HepG2 (cell line): ENCODE data around the gene RAMP1.

Source experiments
- CHD4 ChIP-seq: fragments of 200-600 bp; sonication (generic); IDR thresholded peaks from 2 replicates; pipeline ENCODE4 v1.7.0; 2017; ENCODE audit warnings: mild to moderate bottlenecking, low read length, borderline replicate concordance
- POLR2A ChIP-seq, 2 experiments: IDR thresholded peaks; 2 replicates each; pipeline ENCODE4 v1.6.1; 2011; ENCODE audit warnings: low read depth in 2 of 2, low read length in 2 of 2, mild to moderate bottlenecking in 1 of 2, moderate library complexity in 1 of 2; ENCODE audit not compliant: insufficient read depth in 1 of 2
- POLR2AphosphoS5 ChIP-seq: IDR thresholded peaks from 2 replicates; pipeline ENCODE4 v1.6.1; 2012; ENCODE audit warnings: low read depth, low read length
- TP53 ChIP-seq: sonication (generic); formaldehyde crosslinking; conservative IDR thresholded peaks from 2 replicates; pipeline ENCODE4 v1.4.0; 2020; ENCODE audit warnings: missing genetic modification reagents
- ZNF331 ChIP-seq: sonication (generic); formaldehyde crosslinking; IDR thresholded peaks from 2 replicates; pipeline ENCODE4 v1.4.0; 2020; ENCODE audit warnings: missing genetic modification reagents
- ZNF777 ChIP-seq: sonication (generic); formaldehyde crosslinking; IDR thresholded peaks from 2 replicates; pipeline ENCODE4 v1.4.0; 2020; ENCODE audit warnings: missing genetic modification reagents
- TF ChIP-seq, protein P1 (sequence below): sonication (generic); formaldehyde crosslinking; IDR thresholded peaks from 2 replicates; pipeline ENCODE4 v1.5.0; 2020; ENCODE audit warnings: mild to moderate bottlenecking, missing genetic modification reagents, moderate library complexity
- TF ChIP-seq, protein P2 (sequence below): IDR thresholded peaks from 2 replicates; pipeline ENCODE4 v1.6.1; 2016; ENCODE audit warnings: low read depth

DNA sequence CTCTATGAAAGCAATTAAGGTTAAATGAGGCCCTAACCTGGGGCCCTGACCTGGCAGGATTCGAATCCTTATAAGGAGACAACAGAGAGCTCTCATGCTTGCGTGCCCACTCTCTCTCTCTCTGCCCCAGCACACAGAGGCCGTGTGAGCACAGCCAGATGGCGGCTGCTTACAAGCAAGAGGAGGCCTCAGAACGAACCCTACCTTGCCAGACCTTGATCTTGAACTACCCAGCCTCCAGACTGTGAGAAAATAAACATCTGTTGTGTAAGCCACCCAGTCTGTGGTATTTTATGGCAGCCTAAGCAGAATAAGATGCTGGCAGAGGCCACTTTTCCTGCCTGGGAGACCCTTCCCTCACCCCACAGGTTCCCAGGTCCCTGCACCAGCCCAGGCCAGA lies 102.2 kb downstream of the RAMP1 start:
- TF ChIP-seq, protein P1, sequence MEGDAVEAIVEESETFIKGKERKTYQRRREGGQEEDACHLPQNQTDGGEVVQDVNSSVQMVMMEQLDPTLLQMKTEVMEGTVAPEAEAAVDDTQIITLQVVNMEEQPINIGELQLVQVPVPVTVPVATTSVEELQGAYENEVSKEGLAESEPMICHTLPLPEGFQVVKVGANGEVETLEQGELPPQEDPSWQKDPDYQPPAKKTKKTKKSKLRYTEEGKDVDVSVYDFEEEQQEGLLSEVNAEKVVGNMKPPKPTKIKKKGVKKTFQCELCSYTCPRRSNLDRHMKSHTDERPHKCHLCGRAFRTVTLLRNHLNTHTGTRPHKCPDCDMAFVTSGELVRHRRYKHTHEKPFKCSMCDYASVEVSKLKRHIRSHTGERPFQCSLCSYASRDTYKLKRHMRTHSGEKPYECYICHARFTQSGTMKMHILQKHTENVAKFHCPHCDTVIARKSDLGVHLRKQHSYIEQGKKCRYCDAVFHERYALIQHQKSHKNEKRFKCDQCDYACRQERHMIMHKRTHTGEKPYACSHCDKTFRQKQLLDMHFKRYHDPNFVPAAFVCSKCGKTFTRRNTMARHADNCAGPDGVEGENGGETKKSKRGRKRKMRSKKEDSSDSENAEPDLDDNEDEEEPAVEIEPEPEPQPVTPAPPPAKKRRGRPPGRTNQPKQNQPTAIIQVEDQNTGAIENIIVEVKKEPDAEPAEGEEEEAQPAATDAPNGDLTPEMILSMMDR (CRISPR knock-in tag), result no peak
- TF ChIP-seq ZNF777 (CRISPR knock-in tag) (no peak), ZNF331 (CRISPR knock-in tag) (no peak), POLR2AphosphoS5 (no peak), POLR2A (IDR thresholded peaks at IDR 0.05; ENCODE audit: insufficient read depth in 1 of 2, low read depth in 2 of 2, low read length in 2 of 2) (no peak), TP53 (no peak), CHD4 (no peak)
- TF ChIP-seq, protein P2, sequence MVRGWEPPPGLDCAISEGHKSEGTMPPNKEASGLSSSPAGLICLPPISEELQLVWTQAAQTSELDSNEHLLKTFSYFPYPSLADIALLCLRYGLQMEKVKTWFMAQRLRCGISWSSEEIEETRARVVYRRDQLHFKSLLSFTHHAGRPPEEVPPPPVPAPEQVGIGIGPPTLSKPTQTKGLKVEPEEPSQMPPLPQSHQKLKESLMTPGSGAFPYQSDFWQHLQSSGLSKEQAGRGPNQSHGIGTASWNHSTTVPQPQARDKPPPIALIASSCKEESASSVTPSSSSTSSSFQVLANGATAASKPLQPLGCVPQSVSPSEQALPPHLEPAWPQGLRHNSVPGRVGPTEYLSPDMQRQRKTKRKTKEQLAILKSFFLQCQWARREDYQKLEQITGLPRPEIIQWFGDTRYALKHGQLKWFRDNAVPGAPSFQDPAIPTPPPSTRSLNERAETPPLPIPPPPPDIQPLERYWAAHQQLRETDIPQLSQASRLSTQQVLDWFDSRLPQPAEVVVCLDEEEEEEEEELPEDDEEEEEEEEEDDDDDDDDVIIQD (CRISPR knock-in tag), result no peak
